K562 (cell line): ENCODE data around the gene ITPK1.

Experiments used
- BHLHE40 ChIP-seq: IDR thresholded peaks from 2 replicates; pipeline ENCODE4 v1.6.1; 2011; ENCODE audit warnings: low read length, improper control_type of control experiment
- ELF2 ChIP-seq: fragments of 250-450 bp; sonication (Bioruptor Pico); IDR thresholded peaks from 2 replicates; pipeline ENCODE4 v1.5.0; 2021; ENCODE audit warnings: mild to moderate bottlenecking
- IRF2 ChIP-seq: sonication (generic); formaldehyde crosslinking; IDR thresholded peaks from 2 replicates; pipeline ENCODE4 v1.8.1; 2022; ENCODE audit warnings: mild to moderate bottlenecking, missing genetic modification reagents
- NFYB ChIP-seq: IDR thresholded peaks from 2 replicates; pipeline ENCODE4 v1.6.1; 2011; ENCODE audit warnings: mild to moderate bottlenecking, moderate library complexity; ENCODE audit not compliant: insufficient read length; ENCODE audit errors: extremely low read depth
- POLR2A ChIP-seq: fragments of 450-650 bp; conservative IDR thresholded peaks from 2 replicates; pipeline ENCODE4 v1.6.1; 2016
- POLR2AphosphoS2 ChIP-seq: IDR thresholded peaks from 2 replicates; pipeline ENCODE4 v1.6.1; 2012; ENCODE audit warnings: low read length, improper control_type of control experiment
- RCOR1 ChIP-seq, 2 experiments: IDR thresholded peaks; 2 replicates each; pipeline ENCODE4 v1.6.1; 2012; ENCODE audit warnings: low read depth in 2 of 2, low read length in 2 of 2, borderline replicate concordance in 1 of 2, improper control_type of control experiment in 1 of 2
- ZNF668 ChIP-seq: fragments of 250-450 bp; sonication (Bioruptor Pico); IDR thresholded peaks from 2 replicates; pipeline ENCODE4 v1.8.0; 2022; ENCODE audit warnings: mild to moderate bottlenecking, inconsistent platforms
- TF ChIP-seq, protein P1 (sequence below): sonication (generic); formaldehyde crosslinking; IDR thresholded peaks from 2 replicates; pipeline ENCODE4 v1.8.0; 2022; ENCODE audit warnings: missing genetic modification reagents, mild to moderate bottlenecking, borderline replicate concordance
- TF ChIP-seq, protein P2 (sequence below), 3 experiments: IDR thresholded peaks in 2 of 3; conservative IDR thresholded peaks in 1 of 3; 2 replicates each; pipeline ENCODE4 v1.5.1; 2011 to 2012; ENCODE audit warnings: low read length in 3 of 3, mild to moderate bottlenecking in 3 of 3, control low read depth in 2 of 3, improper control_type of control experiment in 1 of 3, inconsistent platforms in 1 of 3, low read depth in 1 of 3, mixed read lengths in 1 of 3, moderate library complexity in 1 of 3; ENCODE audit not compliant: insufficient read depth in 2 of 3
- TF ChIP-seq, protein P3 (sequence below): fragments of 450-650 bp; IDR thresholded peaks from 2 replicates; pipeline ENCODE4 v1.6.1; 2017; ENCODE audit warnings: mild to moderate bottlenecking, moderate library complexity

DNA sequence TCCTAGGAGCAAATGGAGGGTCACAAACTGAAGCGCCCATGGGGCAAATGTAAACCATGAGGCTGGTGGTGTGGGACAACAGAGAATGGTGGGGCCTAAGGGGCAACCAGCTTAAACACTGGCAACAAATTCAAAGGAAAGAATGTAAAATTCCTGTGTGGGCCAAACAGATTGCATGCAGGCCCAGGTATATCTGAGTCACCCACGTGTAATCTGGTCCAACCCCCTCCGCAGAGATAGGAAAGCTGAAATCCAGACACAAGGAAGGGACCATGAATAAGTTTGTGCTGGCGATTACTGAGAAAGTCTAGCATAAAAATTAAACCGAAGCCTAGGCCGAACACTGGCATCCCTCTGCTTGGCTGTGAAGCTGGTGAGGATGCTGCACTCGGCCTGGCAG, 71.6 kb downstream of the ITPK1 start:
- TF ChIP-seq NFYB (no peak), RCOR1 (IDR thresholded peaks at IDR 0.05; ENCODE audit: borderline replicate concordance in 1 of 2, low read depth in 2 of 2, low read length in 2 of 2) (no peak), ELF2 (CRISPR knock-in tag) (no peak), POLR2AphosphoS2 (no peak), BHLHE40 (no peak), IRF2 (no peak), ZNF668 (CRISPR knock-in tag) (no peak), POLR2A (no peak)
- TF ChIP-seq, protein P1, sequence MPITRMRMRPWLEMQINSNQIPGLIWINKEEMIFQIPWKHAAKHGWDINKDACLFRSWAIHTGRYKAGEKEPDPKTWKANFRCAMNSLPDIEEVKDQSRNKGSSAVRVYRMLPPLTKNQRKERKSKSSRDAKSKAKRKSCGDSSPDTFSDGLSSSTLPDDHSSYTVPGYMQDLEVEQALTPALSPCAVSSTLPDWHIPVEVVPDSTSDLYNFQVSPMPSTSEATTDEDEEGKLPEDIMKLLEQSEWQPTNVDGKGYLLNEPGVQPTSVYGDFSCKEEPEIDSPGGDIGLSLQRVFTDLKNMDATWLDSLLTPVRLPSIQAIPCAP, result no peak
- TF ChIP-seq, protein P2, sequence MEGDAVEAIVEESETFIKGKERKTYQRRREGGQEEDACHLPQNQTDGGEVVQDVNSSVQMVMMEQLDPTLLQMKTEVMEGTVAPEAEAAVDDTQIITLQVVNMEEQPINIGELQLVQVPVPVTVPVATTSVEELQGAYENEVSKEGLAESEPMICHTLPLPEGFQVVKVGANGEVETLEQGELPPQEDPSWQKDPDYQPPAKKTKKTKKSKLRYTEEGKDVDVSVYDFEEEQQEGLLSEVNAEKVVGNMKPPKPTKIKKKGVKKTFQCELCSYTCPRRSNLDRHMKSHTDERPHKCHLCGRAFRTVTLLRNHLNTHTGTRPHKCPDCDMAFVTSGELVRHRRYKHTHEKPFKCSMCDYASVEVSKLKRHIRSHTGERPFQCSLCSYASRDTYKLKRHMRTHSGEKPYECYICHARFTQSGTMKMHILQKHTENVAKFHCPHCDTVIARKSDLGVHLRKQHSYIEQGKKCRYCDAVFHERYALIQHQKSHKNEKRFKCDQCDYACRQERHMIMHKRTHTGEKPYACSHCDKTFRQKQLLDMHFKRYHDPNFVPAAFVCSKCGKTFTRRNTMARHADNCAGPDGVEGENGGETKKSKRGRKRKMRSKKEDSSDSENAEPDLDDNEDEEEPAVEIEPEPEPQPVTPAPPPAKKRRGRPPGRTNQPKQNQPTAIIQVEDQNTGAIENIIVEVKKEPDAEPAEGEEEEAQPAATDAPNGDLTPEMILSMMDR (IDR thresholded peaks at IDR 0.05 in 2 of 3, conservative IDR thresholded peaks at IDR 0.05 in 1 of 3; ENCODE audit: insufficient read depth in 2 of 3, low read depth in 1 of 3, low read length in 3 of 3), result no peak
- TF ChIP-seq, protein P3, sequence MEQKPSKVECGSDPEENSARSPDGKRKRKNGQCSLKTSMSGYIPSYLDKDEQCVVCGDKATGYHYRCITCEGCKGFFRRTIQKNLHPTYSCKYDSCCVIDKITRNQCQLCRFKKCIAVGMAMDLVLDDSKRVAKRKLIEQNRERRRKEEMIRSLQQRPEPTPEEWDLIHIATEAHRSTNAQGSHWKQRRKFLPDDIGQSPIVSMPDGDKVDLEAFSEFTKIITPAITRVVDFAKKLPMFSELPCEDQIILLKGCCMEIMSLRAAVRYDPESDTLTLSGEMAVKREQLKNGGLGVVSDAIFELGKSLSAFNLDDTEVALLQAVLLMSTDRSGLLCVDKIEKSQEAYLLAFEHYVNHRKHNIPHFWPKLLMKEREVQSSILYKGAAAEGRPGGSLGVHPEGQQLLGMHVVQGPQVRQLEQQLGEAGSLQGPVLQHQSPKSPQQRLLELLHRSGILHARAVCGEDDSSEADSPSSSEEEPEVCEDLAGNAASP, result no peak
